ENCODE measurements around the gene GGTLC3.
"Not testable (repeated sequence)": the region's sequence is repeated elsewhere in the genome, so short reads cannot be mapped to it uniquely, and the experiment has no call there.

- TF ChIP-seq CTCF (IDR thresholded peaks at IDR 0.05; ENCODE audit: low read depth, low read length, poor library complexity, severe bottlenecking); EZH2phosphoT487 (IDR thresholded peaks at IDR 0.05; ENCODE audit: borderline replicate concordance, low read length): not testable (repeated sequence)
These were observed 5.4 kb upstream of the GGTLC3 start for GRCh38 chr22:18523328-18523727.
